22Rv1 (cell line): Measurements from ENCODE around the gene TIMM50.

Experiments used
- ZFX ChIP-seq: fragments of 450-650 bp; IDR thresholded peaks from 2 replicates; pipeline ENCODE4 v1.6.1; 2017; ENCODE audit warnings: antibody characterized with exemption, borderline replicate concordance
- TF ChIP-seq, protein P1 (sequence below): fragments of 450-650 bp; IDR thresholded peaks from 2 replicates; pipeline ENCODE4 v1.5.1; 2017; ENCODE audit warnings: mild to moderate bottlenecking

DNA sequence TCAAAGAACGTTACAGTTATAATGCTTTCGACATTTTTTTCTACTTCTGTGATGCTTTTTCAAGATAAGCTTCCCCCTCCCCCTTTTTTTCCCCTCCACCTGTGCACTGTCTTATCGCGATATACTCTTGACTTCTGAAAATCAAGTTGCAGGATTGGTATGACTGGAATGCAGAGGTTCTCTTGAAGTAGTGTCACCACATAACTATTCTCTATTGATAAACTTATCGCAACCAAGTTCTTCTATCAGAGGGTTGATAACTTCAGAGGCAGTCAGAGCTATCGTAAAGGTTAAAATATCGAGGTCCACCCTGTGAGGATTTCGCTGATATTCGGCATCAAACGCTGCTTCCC lies 58.5 kb downstream of the TIMM50 start:
- TF ChIP-seq, protein P1, sequence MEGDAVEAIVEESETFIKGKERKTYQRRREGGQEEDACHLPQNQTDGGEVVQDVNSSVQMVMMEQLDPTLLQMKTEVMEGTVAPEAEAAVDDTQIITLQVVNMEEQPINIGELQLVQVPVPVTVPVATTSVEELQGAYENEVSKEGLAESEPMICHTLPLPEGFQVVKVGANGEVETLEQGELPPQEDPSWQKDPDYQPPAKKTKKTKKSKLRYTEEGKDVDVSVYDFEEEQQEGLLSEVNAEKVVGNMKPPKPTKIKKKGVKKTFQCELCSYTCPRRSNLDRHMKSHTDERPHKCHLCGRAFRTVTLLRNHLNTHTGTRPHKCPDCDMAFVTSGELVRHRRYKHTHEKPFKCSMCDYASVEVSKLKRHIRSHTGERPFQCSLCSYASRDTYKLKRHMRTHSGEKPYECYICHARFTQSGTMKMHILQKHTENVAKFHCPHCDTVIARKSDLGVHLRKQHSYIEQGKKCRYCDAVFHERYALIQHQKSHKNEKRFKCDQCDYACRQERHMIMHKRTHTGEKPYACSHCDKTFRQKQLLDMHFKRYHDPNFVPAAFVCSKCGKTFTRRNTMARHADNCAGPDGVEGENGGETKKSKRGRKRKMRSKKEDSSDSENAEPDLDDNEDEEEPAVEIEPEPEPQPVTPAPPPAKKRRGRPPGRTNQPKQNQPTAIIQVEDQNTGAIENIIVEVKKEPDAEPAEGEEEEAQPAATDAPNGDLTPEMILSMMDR, result no peak
- TF ChIP-seq ZFX, result no peak
